Smooth muscle cell (in vitro differentiated cells): ENCODE data around the gene NOS3. TPM values are rescaled to one million over a fixed set of nuclear protein-coding genes. Genes with fewer than 3 reads are reported as not detected.
A peak's percentile ranks its signal among the peaks of the same experiment; 100 is the strongest.

ENCODE experiments used
- DNase-seq: peaks from one replicate; lab custom pipeline; 2025; ENCODE audit not compliant: unreplicated experiment; lab: John Stamatoyannopoulos, UW
- H2AFZ ChIP-seq: fragments of 200-600 bp; sonication (generic); 2 replicates; pipeline ENCODE4 v1.6.0; 2016; ENCODE audit warnings: antibody characterized with exemption, low read depth, mild to moderate bottlenecking
- H3F3A ChIP-seq: fragments of 200-600 bp; sonication (generic); 2 replicates; pipeline ENCODE4 v1.6.0; 2017; ENCODE audit warnings: antibody characterized with exemption, low read depth
- H3K27ac ChIP-seq: fragments of 200-600 bp; sonication (generic); 2 replicates; pipeline ENCODE4 v1.5.1; 2016; ENCODE audit warnings: low read depth, mild to moderate bottlenecking
- H3K27me3 ChIP-seq: fragments of 200-600 bp; sonication (generic); 2 replicates; pipeline ENCODE4 v1.6.1; 2016; ENCODE audit warnings: low read depth, mild to moderate bottlenecking
- H3K36me3 ChIP-seq: fragments of 200-600 bp; sonication (generic); 2 replicates; pipeline ENCODE4 v1.5.1; 2016; ENCODE audit warnings: low read depth
- H3K4me1 ChIP-seq: fragments of 200-600 bp; sonication (generic); 2 replicates; pipeline ENCODE4 v1.5.1; 2016; ENCODE audit warnings: low read depth
- H3K4me2 ChIP-seq: fragments of 200-600 bp; sonication (generic); 2 replicates; pipeline ENCODE4 v1.6.0; 2016; ENCODE audit warnings: mild to moderate bottlenecking
- H3K4me3 ChIP-seq: fragments of 200-600 bp; sonication (generic); 2 replicates; pipeline ENCODE4 v1.5.1; 2016; ENCODE audit warnings: mild to moderate bottlenecking
- H3K79me2 ChIP-seq: fragments of 200-600 bp; sonication (generic); 2 replicates; pipeline ENCODE4 v1.6.0; 2016; ENCODE audit warnings: low read depth, mild to moderate bottlenecking
- H3K9ac ChIP-seq: fragments of 200-600 bp; sonication (generic); 2 replicates; pipeline ENCODE4 v1.6.0; 2016; ENCODE audit warnings: low read depth
- H3K9me3 ChIP-seq: fragments of 200-600 bp; sonication (generic); replicated peaks from 2 replicates; pipeline ENCODE4 v1.5.1; 2016; ENCODE audit warnings: low read depth
- H4K20me1 ChIP-seq: fragments of 200-600 bp; sonication (generic); 2 replicates; pipeline ENCODE4 v1.6.0; 2016; ENCODE audit warnings: low read depth
- WGBS: methylation state at CpG from one replicate; pipeline ENCODE4 v1.1.7; 2016; ENCODE audit warnings: low lambda C conversion rate; 5-methylcytosine and 5-hydroxymethylcytosine counted together
- polyA plus RNA-seq: library from polyadenylated mRNA; unstranded; fragments of >200 nt; fragmentation: Nextera tagmentation; extraction: Ambion mirVana; gene quantifications from 2 replicates; pipeline ENCODE4 v1.2.1, GENCODE V29; 2016
- total RNA-seq: library from RNA; depleted of rRNA; stranded (reverse); fragments of >200 nt; gene quantifications from 2 replicates; pipeline ENCODE4 v1.2.3, GENCODE V29; 2014
- TF ChIP-seq, protein P1 (sequence below): fragments of 200-600 bp; sonication (generic); IDR thresholded peaks from 2 replicates; pipeline ENCODE4 v1.5.1; 2017; ENCODE audit warnings: borderline replicate concordance, mild to moderate bottlenecking, antibody characterized with exemption; ENCODE audit not compliant: insufficient read depth, poor library complexity, severe bottlenecking

The NOS3 gene
- total and polyA plus RNA-seq, 2 experiments from 2014 or later, result 3.4 to 11.7 TPM

DNA sequence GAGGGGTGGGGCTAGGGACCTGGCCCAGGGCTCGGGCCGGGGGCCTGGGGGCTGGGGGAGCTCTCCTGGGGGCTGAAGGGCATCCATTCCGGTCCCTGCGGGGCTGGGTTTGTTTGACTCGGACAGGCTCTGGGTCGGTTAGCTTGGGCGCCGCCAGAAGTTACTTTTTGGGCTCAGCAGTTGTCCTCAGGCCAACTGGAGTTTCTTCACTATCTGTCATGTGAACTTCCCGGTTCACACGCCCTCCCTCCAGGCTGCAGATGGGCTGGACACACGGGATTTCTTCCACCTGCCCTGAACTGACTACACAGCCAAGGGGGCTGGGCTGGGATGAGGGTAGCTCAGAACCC, 72.4 kb downstream of the NOS3 start:
- Histone ChIP-seq H4K20me1 (peaks cover 80% of the 10 kb centered on the region), H3K9me3 (no peaks in the 10 kb centered on the region), H3K36me3 (no peaks in the 10 kb centered on the region), H3K79me2 (peaks cover 21% of the 10 kb centered on the region), H3K4me1 (peaks cover 28% of the 10 kb centered on the region), H3K9ac (no peak overlapping the region), H3K27ac (peak overlapping the region; percentile 95), H3K4me3 (peak overlapping the region; percentile 46), H2AFZ (no peak overlapping the region), H3K27me3 (no peaks in the 10 kb centered on the region), H3K4me2 (peak overlapping the region; percentile 94), H3F3A (peaks cover 10% of the 10 kb centered on the region)
- no peak for DNase-seq
- TF ChIP-seq, protein P1, sequence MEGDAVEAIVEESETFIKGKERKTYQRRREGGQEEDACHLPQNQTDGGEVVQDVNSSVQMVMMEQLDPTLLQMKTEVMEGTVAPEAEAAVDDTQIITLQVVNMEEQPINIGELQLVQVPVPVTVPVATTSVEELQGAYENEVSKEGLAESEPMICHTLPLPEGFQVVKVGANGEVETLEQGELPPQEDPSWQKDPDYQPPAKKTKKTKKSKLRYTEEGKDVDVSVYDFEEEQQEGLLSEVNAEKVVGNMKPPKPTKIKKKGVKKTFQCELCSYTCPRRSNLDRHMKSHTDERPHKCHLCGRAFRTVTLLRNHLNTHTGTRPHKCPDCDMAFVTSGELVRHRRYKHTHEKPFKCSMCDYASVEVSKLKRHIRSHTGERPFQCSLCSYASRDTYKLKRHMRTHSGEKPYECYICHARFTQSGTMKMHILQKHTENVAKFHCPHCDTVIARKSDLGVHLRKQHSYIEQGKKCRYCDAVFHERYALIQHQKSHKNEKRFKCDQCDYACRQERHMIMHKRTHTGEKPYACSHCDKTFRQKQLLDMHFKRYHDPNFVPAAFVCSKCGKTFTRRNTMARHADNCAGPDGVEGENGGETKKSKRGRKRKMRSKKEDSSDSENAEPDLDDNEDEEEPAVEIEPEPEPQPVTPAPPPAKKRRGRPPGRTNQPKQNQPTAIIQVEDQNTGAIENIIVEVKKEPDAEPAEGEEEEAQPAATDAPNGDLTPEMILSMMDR, result no peak
- WGBS, result 12% methylated on average over 11 of the region's 11 CpGs

Other genes starting within 250 kb of the NOS3 start
- gene TMEM176B, start 190.7 kb upstream of the NOS3 start, total RNA-seq, result 52.8 and 78.8 TPM in 2 replicates
- 90.5 and 108 TPM in 2 replicates for gene TMEM176B, start 190.7 kb upstream of the NOS3 start, polyA plus RNA-seq
- 46.6 and 52.8 TPM in 2 replicates for gene TMEM176A, start 190.2 kb upstream of the NOS3 start, total RNA-seq
- gene TMEM176A, start 190.2 kb upstream of the NOS3 start, polyA plus RNA-seq, result 95.8 and 105 TPM in 2 replicates
- not detected in 2 replicates for gene AOC1, start 138.5 kb upstream of the NOS3 start, total RNA-seq
- gene AOC1, start 138.5 kb upstream of the NOS3 start, polyA plus RNA-seq, result 0.45 TPM in 1 of 2 replicates, not detected in the other
- 12.9 and 13.3 TPM in 2 replicates for gene KCNH2, start 12.7 kb upstream of the NOS3 start, total RNA-seq
- 32.1 and 37.7 TPM in 2 replicates for gene KCNH2, start 12.7 kb upstream of the NOS3 start, polyA plus RNA-seq
- gene ATG9B, start 33.5 kb downstream of the NOS3 start, total RNA-seq, result 1.7 and 2.6 TPM in 2 replicates
- gene ATG9B, start 33.5 kb downstream of the NOS3 start, polyA plus RNA-seq, result 6.5 and 16.6 TPM in 2 replicates
- 17.3 and 23.4 TPM in 2 replicates for gene ABCB8, start 37.4 kb downstream of the NOS3 start, total RNA-seq
- 24.2 and 27.0 TPM in 2 replicates for gene ABCB8, start 37.4 kb downstream of the NOS3 start, polyA plus RNA-seq
- gene ASIC3, start 57.5 kb downstream of the NOS3 start, total RNA-seq, result 2.2 and 2.3 TPM in 2 replicates
- 2.0 and 4.7 TPM in 2 replicates for gene ASIC3, start 57.5 kb downstream of the NOS3 start, polyA plus RNA-seq
- 18.6 and 22.1 TPM in 2 replicates for gene CDK5, start 66.9 kb downstream of the NOS3 start, total RNA-seq
- 36.4 and 50.1 TPM in 2 replicates for gene CDK5, start 66.9 kb downstream of the NOS3 start, polyA plus RNA-seq
- 42.3 and 89.3 TPM in 2 replicates for gene SLC4A2, start 68.6 kb downstream of the NOS3 start, total RNA-seq
- 96.4 and 104 TPM in 2 replicates for gene SLC4A2, start 68.6 kb downstream of the NOS3 start, polyA plus RNA-seq
- gene FASTK, start 89.8 kb downstream of the NOS3 start, total RNA-seq, result 92.0 and 100 TPM in 2 replicates
- gene FASTK, start 89.8 kb downstream of the NOS3 start, polyA plus RNA-seq, result 177 and 188 TPM in 2 replicates
- 30.3 and 35.9 TPM in 2 replicates for gene TMUB1, start 92.5 kb downstream of the NOS3 start, total RNA-seq
- gene TMUB1, start 92.5 kb downstream of the NOS3 start, polyA plus RNA-seq, result 69.8 and 70.4 TPM in 2 replicates
- gene AGAP3, start 95.5 kb downstream of the NOS3 start, total RNA-seq, result 27.2 and 29.8 TPM in 2 replicates
- 51.4 and 87.3 TPM in 2 replicates for gene AGAP3, start 95.5 kb downstream of the NOS3 start, polyA plus RNA-seq
- gene GBX1, start 176.7 kb downstream of the NOS3 start, total RNA-seq, result not detected in 2 replicates
- not detected in 2 replicates for gene GBX1, start 176.7 kb downstream of the NOS3 start, polyA plus RNA-seq
- gene ASB10, start 196.2 kb downstream of the NOS3 start, total RNA-seq, result not detected in 2 replicates
- gene ASB10, start 196.2 kb downstream of the NOS3 start, polyA plus RNA-seq, result not detected in 2 replicates
- not detected in 2 replicates for gene H2BK1, start 219.5 kb downstream of the NOS3 start, total RNA-seq
- not detected in 2 replicates for gene H2BK1, start 219.5 kb downstream of the NOS3 start, polyA plus RNA-seq
- gene ABCF2, start 236.2 kb downstream of the NOS3 start, total RNA-seq, result 30.5 and 35.1 TPM in 2 replicates
- gene ABCF2, start 236.2 kb downstream of the NOS3 start, polyA plus RNA-seq, result 24.2 and 26.5 TPM in 2 replicates
- 42.3 and 43.7 TPM in 2 replicates for gene CHPF2, start 241.5 kb downstream of the NOS3 start, total RNA-seq
- 70.8 and 71.8 TPM in 2 replicates for gene CHPF2, start 241.5 kb downstream of the NOS3 start, polyA plus RNA-seq